IMR-90 (cell line): ENCODE results near the gene CRTC1.

Experiments
- BHLHE40 ChIP-seq: fragments of 150-350 bp; IDR thresholded peaks from 2 replicates; pipeline ENCODE4 v1.6.1; 2016; ENCODE audit warnings: mild to moderate bottlenecking, low read depth, low read length
- CEBPB ChIP-seq: IDR thresholded peaks from 2 replicates; pipeline ENCODE4 v1.6.1; 2012; ENCODE audit warnings: low read depth, low read length, improper control_type of control experiment
- CTCF ChIP-seq: conservative IDR thresholded peaks from 2 replicates; pipeline ENCODE4 v1.5.1; 2012; ENCODE audit warnings: mild to moderate bottlenecking, low read depth, low read length, improper control_type of control experiment
- ELK1 ChIP-seq: fragments of 150-350 bp; IDR thresholded peaks from 2 replicates; pipeline ENCODE4 v1.6.1; 2016; ENCODE audit warnings: low read depth, mild to moderate bottlenecking, low read length, moderate library complexity, borderline replicate concordance
- MAZ ChIP-seq: IDR thresholded peaks from 2 replicates; pipeline ENCODE4 v1.6.1; 2012; ENCODE audit warnings: low read depth, mild to moderate bottlenecking, low read length, improper control_type of control experiment, moderate library complexity, borderline replicate concordance
- MXI1 ChIP-seq: IDR thresholded peaks from 2 replicates; pipeline ENCODE4 v1.6.1; 2012; ENCODE audit warnings: low read depth, mild to moderate bottlenecking, low read length, moderate library complexity, borderline replicate concordance
- POLR2A ChIP-seq: IDR thresholded peaks from 2 replicates; pipeline ENCODE4 v1.6.1; 2012; ENCODE audit warnings: mild to moderate bottlenecking, low read depth, low read length
- RCOR1 ChIP-seq: IDR thresholded peaks from 2 replicates; pipeline ENCODE4 v1.6.1; 2012; ENCODE audit warnings: mild to moderate bottlenecking, low read length, improper control_type of control experiment; ENCODE audit not compliant: insufficient replicate concordance
- RFX5 ChIP-seq: IDR thresholded peaks from 2 replicates; pipeline ENCODE4 v1.8.0; 2012; ENCODE audit warnings: low read depth, mild to moderate bottlenecking, low read length, moderate library complexity
- SMC3 ChIP-seq: fragments of 150-350 bp; IDR thresholded peaks from 2 replicates; pipeline ENCODE4 v1.6.1; 2016; ENCODE audit warnings: low read depth, mild to moderate bottlenecking, antibody characterized with exemption, low read length, moderate library complexity

DNA sequence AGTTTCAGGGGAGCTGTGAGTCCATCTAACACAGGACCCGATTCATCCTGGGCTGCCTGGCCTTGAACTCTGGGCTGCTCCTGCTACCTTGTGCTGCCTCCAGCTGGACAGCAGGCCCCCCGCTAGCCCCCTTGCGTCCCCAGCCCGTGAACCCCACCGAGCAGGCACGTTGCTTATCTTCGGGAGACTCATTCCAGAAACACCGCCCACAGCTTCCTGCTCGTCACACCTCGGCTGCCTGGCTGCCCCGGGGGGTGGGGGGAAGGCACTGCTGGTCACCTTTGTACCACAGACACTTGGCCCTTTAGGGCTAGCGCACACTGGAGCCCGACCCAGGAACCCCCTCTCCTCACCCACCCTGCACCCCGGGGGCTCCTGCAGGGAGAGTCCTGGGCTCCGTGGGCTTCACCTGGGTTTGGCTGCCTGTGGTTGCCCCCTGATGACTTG, 48.1 kb downstream of the CRTC1 start:
- TF ChIP-seq CTCF (no peak), MXI1 (no peak), BHLHE40 (peak; percentile 32; the same call in 1 of the 2 replicates), POLR2A (no peak), RCOR1 (no peak), CEBPB (no peak), ELK1 (no peak), SMC3 (no peak), RFX5 (no peak), MAZ (no peak)
